Fibroblast of mammary gland (primary cell): ENCODE measurements around the gene MLH3.

Source experiments
- DNase-seq: peaks from one replicate; pipeline ENCODE4 v3.0.0-alpha.2; 2010; ENCODE audit warnings: low read depth
- H3K4me3 ChIP-seq: 2 replicates; pipeline ENCODE4 v1.5.1; 2011; ENCODE audit warnings: low read depth, mild to moderate bottlenecking, low read length, moderate library complexity; ENCODE audit not compliant: control insufficient read depth
- TF ChIP-seq, protein P1 (sequence below): conservative IDR thresholded peaks from 2 replicates; pipeline ENCODE4 v1.5.1; 2011; ENCODE audit warnings: low read depth, low read length, inconsistent platforms; ENCODE audit not compliant: control insufficient read depth, insufficient read depth

The MLH3 gene

DNA sequence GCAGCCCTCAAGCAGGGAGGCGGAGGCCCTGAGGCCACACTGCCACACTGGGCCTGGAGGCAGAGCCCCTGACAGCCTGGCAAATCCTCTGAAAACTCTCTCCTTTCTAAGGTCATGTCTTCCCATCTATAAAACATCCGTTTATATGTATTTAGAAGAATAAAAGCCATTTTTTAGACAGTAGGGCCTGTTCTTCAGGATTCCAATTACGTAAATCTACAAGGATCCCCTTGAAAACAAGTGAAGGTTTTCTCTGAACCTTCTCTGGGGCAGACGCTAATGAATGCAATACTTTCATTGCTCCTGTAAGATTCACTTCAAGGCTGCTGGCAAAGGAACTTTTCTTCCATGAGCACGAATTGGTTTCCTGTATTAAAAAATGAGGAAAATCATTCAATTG is 35.8 kb downstream of the MLH3 start:
- TF ChIP-seq, protein P1, sequence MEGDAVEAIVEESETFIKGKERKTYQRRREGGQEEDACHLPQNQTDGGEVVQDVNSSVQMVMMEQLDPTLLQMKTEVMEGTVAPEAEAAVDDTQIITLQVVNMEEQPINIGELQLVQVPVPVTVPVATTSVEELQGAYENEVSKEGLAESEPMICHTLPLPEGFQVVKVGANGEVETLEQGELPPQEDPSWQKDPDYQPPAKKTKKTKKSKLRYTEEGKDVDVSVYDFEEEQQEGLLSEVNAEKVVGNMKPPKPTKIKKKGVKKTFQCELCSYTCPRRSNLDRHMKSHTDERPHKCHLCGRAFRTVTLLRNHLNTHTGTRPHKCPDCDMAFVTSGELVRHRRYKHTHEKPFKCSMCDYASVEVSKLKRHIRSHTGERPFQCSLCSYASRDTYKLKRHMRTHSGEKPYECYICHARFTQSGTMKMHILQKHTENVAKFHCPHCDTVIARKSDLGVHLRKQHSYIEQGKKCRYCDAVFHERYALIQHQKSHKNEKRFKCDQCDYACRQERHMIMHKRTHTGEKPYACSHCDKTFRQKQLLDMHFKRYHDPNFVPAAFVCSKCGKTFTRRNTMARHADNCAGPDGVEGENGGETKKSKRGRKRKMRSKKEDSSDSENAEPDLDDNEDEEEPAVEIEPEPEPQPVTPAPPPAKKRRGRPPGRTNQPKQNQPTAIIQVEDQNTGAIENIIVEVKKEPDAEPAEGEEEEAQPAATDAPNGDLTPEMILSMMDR, result no peak
- DNase-seq, result no peak
- H3K4me3 ChIP-seq, result no peak overlapping the region

DNA sequence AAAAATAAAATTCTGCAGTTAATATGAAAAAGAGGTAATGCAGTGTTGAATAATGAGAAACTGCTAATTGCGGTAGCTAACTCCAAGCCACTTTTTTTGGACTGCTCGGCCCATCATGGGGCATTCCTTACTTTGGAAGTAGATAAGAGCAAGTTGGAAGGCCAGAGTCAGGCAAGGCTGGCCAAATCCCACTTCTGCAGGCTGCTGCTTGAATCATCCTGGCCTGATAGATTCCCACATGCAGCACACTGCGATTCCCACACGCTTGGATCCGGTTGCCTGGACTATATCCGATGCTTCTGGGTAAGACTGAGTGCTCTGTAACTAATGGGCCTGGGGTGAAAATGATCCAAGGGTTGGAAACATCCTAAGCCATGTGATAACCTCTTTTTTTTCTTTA is 38.0 kb downstream of the MLH3 start:
- peak; percentile 36 for DNase-seq
- TF ChIP-seq, protein P1, result no peak
- no peak overlapping the region for H3K4me3 ChIP-seq

DNA sequence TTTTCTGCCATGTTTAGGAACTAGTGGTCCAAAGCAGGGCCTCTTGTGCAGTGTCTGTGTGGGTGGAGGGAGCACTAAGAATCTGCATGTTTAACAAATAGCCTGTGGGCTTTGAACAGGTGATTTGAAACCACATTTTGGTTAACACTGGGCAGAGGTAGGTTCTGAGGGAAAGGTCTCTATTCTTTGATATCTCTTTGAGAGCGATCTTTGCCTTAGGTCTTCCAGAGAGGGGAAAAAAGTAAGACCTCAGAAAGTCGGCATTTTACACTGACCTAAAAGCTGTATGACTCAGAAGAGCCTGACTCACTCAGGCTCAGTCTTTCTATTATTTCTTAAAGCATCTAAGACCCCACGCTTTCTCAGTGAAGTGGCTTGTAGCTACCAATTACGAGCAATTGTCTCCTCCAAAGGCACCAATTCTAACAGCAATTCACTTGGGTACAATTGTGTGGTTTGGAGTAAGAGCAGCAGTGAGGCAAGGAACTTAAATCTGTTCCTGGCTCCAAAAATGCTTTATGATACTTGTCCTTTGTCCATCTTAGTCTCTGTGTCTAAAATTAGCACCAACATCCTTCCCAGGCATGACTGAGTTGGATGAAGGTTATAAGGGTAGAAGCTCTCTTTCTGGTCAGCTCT is 39.8 kb downstream of the MLH3 start:
- no peak overlapping the region for H3K4me3 ChIP-seq
- DNase-seq, result peak; percentile 87
- TF ChIP-seq, protein P1, result no peak

DNA sequence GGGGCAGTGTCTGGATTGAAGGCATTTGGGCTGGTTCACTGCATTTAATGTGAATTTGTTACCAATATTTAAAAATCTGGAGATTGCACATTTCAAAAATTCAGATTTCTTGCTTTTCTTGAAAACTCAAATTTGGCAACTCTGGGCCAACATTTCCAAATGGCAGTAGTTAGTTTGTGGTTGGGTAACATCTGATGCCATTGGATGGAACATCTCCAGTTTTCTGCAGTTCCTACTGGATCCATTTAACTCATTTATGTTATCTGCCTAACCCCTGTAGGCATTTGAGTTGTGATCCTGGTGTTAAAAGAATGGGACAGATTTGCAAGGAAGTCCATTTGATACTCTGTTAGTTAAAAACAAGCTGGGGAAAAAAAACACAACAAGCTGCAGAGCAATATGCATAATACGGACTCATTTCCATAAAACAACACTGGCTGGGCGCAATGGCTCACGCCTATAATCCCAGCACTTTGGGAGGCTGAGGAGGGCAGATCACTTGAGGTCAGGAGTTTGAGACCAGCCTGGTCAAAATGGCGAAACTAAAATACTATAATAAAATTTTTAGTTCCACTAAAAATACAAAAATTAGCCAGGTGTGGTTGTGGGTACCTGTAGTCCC is 40.7 kb downstream of the MLH3 start:
- peak; percentile 37 for DNase-seq
- no peak overlapping the region for H3K4me3 ChIP-seq
- TF ChIP-seq, protein P1, result no peak

DNA sequence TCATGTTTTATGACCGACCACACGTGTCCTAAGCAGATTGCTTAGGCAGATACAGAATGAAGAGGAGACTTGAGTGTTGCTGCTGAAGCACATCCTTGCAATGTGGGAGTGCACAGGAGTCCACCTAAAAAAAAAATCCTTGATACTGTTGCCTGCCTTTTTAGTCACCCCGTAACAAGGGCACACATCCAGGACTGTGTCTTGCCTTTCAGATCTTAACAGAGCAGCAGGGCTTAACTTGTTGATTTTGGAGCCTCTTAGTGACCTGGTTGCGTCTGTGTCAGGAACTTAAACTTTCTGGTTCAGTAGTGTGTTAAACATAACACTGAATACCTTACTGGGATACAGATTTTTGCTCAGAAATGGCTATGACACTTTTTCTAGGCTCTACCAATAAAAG is 42.1 kb downstream of the MLH3 start:
- TF ChIP-seq, protein P1, result no peak

GRCh38 chr14:75005357-75005756 is 45.9 kb downstream of the MLH3 start:
- TF ChIP-seq, protein P1, result no peak

More for the DNA sequence above, 42.1 kb downstream of the MLH3 start:
- no peak overlapping the region for H3K4me3 ChIP-seq
- DNase-seq, result no peak

More at GRCh38 chr14:75005357-75005756, 45.9 kb downstream of the MLH3 start:
- H3K4me3 ChIP-seq, result no peak overlapping the region
- no peak for DNase-seq
